Adrenal gland (tissue), 5 donors: ENCODE measurements around the gene COL23A1.

Experiments used
- POLR2A ChIP-seq, 2 donors: fragments of 450-650 bp; IDR thresholded peaks; one replicate each; pipeline ENCODE4 v1.6.1; 2017; ENCODE audit warnings: antibody characterized with exemption in 2 of 2, mild to moderate bottlenecking in 2 of 2, moderate library complexity in 1 of 2
- TF ChIP-seq, protein P1 (sequence below), 6 experiments: fragments of 450-650 bp in 4 of 6; fragments of 200-600 bp in 2 of 6; sonication (generic) in 1 of 6; IDR thresholded peaks; 1 replicate in 5 of 6; 2 replicates in 1 of 6; pipeline versions ENCODE4 v1.5.1 to v1.8.0; 2016 to 2021; ENCODE audit warnings: antibody characterized with exemption in 6 of 6, mild to moderate bottlenecking in 2 of 6, moderate library complexity in 1 of 6
- donor health status: DM: no; HTN: no; CAD: no.

DNA sequence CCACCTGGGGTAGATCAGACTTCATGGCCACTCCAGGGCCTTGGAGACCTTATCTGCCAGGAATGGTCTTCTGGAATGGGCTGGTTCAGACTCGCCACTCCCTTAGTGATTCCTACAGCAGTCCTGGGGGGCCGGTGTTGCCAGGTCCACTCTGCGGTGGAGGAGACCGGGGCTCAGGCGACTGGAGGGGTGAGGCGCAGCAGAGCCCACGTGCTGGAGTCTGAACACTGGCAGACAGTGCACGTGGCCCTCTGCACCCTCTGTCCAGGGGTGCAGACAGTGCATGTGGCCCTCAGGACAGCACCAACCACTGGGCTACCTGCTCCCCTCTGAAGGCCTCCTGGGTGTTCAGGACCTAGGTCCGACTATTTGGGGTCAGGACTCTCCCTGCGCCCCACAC lies 262.7 kb downstream of the COL23A1 start:
- TF ChIP-seq, protein P1, sequence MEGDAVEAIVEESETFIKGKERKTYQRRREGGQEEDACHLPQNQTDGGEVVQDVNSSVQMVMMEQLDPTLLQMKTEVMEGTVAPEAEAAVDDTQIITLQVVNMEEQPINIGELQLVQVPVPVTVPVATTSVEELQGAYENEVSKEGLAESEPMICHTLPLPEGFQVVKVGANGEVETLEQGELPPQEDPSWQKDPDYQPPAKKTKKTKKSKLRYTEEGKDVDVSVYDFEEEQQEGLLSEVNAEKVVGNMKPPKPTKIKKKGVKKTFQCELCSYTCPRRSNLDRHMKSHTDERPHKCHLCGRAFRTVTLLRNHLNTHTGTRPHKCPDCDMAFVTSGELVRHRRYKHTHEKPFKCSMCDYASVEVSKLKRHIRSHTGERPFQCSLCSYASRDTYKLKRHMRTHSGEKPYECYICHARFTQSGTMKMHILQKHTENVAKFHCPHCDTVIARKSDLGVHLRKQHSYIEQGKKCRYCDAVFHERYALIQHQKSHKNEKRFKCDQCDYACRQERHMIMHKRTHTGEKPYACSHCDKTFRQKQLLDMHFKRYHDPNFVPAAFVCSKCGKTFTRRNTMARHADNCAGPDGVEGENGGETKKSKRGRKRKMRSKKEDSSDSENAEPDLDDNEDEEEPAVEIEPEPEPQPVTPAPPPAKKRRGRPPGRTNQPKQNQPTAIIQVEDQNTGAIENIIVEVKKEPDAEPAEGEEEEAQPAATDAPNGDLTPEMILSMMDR (IDR thresholded peaks at IDR 0.05): no peak
- no peak for TF ChIP-seq POLR2A (IDR thresholded peaks at IDR 0.05)
